ENCODE results near the gene MEX3A.

- no peak for TF ChIP-seq POLR2AphosphoS5 (IDR thresholded peaks at IDR 0.05; ENCODE audit: insufficient read depth, low read depth, low read length)
- TF ChIP-seq CTCF (IDR thresholded peaks at IDR 0.05; ENCODE audit: extremely low read depth in 1 of 2, insufficient read depth in 1 of 2, low read depth in 1 of 2, low read length in 2 of 2), result no peak
- TF ChIP-seq MYC (IDR thresholded peaks at IDR 0.05; ENCODE audit: low read depth, low read length), result no peak
- no peak for TF ChIP-seq POLR2A (IDR thresholded peaks at IDR 0.05; ENCODE audit: low read depth, low read length)
- TF ChIP-seq EZH2 (IDR thresholded peaks at IDR 0.05; ENCODE audit: borderline replicate concordance, low read depth, low read length, severe bottlenecking), result no peak
- TF ChIP-seq GATA2 (IDR thresholded peaks at IDR 0.05; ENCODE audit: insufficient read depth, insufficient read length, low read depth, low read length), result no peak
- no peak for TF ChIP-seq MAX (IDR thresholded peaks at IDR 0.05; ENCODE audit: insufficient read depth, insufficient read length)
- no peak for TF ChIP-seq FOS (IDR thresholded peaks at IDR 0.05; ENCODE audit: borderline replicate concordance, insufficient read depth, low read length)
- no peak for TF ChIP-seq JUN (IDR thresholded peaks at IDR 0.05; ENCODE audit: borderline replicate concordance, insufficient read depth, insufficient read length, low read depth)
Measured at GRCh38 chr1:156097499-156098178, 15.4 kb upstream of the MEX3A start.

Measured in endothelial cell of umbilical vein (primary cell).